Fibroblast of the conjunctiva (primary cell): ENCODE data around the gene HPS6.

ENCODE experiments used
- DNase-seq: peaks from one replicate; pipeline ENCODE4 v3.0.0-alpha.2; 2010; ENCODE audit warnings: low read depth

Gene HPS6

GRCh38 chr10:102068216-102068615 is 3.1 kb downstream of the HPS6 start:
- no peak for DNase-seq

- DNase-seq, result no peak
These were observed 3.9 kb downstream of the HPS6 start for GRCh38 chr10:102069071-102069470.

GRCh38 chr10:102072673-102073527 is 7.8 kb downstream of the HPS6 start:
- peak; percentile 66 for DNase-seq

- DNase-seq, result no peak
These were observed 18.4 kb downstream of the HPS6 start for GRCh38 chr10:102083541-102083940.

GRCh38 chr10:102085336-102085735 is 20.2 kb downstream of the HPS6 start:
- DNase-seq, result no peak

GRCh38 chr10:102086196-102086595 is 21.0 kb downstream of the HPS6 start:
- no peak for DNase-seq

GRCh38 chr10:102090772-102091171 is 25.6 kb downstream of the HPS6 start:
- DNase-seq, result no peak

GRCh38 chr10:102096449-102096848 is 31.3 kb downstream of the HPS6 start:
- DNase-seq, result no peak

GRCh38 chr10:102101152-102101551 is 36.0 kb downstream of the HPS6 start:
- no peak for DNase-seq

- DNase-seq, result no peak
These were observed 37.3 kb downstream of the HPS6 start for GRCh38 chr10:102102421-102102820.

GRCh38 chr10:102106998-102107397 is 41.8 kb downstream of the HPS6 start:
- no peak for DNase-seq

- DNase-seq, result no peak
These were observed 44.3 kb downstream of the HPS6 start for GRCh38 chr10:102109166-102110116.

GRCh38 chr10:102111276-102111675 is 46.1 kb downstream of the HPS6 start:
- no peak for DNase-seq

GRCh38 chr10:102112210-102112817 is 47.2 kb downstream of the HPS6 start:
- no peak for DNase-seq

- no peak for DNase-seq
These were observed 48.3 kb downstream of the HPS6 start for GRCh38 chr10:102113261-102113955.

- DNase-seq, result no peak
These were observed 49.1 kb downstream of the HPS6 start for GRCh38 chr10:102113956-102114857.

- DNase-seq, result no peak
These were observed 49.9 kb downstream of the HPS6 start for GRCh38 chr10:102114861-102115618.

- no peak for DNase-seq
These were observed 50.6 kb downstream of the HPS6 start for GRCh38 chr10:102115775-102116174.

GRCh38 chr10:102116656-102117055 is 51.5 kb downstream of the HPS6 start:
- no peak for DNase-seq
